Posterior cingulate gyrus (tissue), 11 donors: Measurements from ENCODE around the gene CALB2.
A peak's percentile ranks its signal among the peaks of the same experiment; 100 is the strongest.
"Not testable (repeated sequence)": the region's sequence is repeated elsewhere in the genome, so short reads cannot be mapped to it uniquely, and the experiment has no call there.

Experiments
- DNase-seq, 10 donors: peaks; one replicate each; pipeline versions ENCODE4 v3.0.0 to v3.0.0-alpha.2; 2020 to 2021; ENCODE audit warnings: mixed read lengths in 3 of 10
- intact Hi-C: fragments of 100-400 bp; cut with DNase I; formaldehyde crosslinking; loops from one replicate; pipeline ENCODE4 v1.15.1; 2023

The CALB2 gene

DNA sequence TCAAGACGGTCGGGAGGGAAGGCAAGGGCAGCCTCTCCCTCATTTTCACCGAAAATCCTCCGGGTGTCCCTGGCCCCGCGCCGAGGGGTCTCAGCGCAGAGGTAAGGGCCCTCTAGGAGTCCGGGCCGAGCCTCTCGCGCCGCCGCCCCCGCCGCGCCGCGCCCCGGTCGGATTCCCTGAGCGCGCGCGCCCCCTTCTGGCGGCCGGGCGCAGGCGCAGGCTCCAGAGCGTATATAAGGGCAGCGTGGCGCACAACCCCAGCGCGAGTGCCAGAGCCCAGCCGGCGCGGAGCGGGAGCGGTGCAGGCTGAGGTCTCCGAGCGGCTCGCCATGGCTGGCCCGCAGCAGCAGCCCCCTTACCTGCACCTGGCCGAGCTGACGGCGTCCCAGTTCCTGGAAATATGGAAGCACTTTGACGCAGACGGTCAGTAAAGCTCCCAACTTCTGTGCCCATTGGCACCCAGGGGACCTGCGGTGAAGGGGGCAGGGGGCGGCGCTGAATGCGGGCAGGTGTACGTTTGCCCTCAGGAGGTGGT lies at the start of gene CALB2:
Gene CALB2, plus strand, starts transcription at position 260 of the 535 bp plus-strand sequence. Its CDS starts 70 bp downstream, at position 330.
- peak in 8 of 10 donors; percentile 46 to 95 (median 66) for DNase-seq
- intact Hi-C loops: no loop called here

DNA sequence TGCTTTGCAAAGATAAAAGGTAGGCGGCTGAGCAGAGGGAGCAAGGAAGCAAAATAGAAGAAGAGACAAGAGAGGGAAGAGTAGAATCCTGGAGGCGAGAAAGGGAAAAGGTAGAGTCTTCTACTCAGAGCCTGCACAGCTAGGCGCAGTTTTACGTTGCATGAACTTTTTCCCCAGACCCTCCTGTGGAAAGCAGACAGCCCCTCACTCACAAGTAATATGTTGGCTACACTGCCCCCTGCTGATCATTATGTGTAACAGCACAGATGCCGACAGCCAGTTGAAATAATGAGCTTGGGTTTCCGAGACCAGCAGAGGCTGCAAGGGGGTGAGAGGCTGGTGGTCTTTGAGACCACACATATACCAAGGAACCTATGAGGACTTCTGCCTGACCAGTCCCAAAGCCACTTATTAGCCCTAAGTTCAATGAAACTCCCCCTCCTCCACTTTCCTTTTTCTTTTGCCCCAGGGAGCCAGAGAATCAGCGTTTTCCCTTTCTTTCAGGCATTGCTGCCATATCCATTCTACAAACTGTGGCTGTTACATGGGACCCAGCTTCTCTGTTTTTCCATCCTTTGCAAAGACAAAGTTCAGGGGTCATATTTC lies 46.9 kb upstream of the CALB2 start:
- DNase-seq: peak in 3 of 10 donors; percentile 22 to 26 (median 24)
- intact Hi-C loops: loop anchor here (5.0 kb wide), 1 partner anchor 94 kb away; no protein-coding TSS in a partner anchor

DNA sequence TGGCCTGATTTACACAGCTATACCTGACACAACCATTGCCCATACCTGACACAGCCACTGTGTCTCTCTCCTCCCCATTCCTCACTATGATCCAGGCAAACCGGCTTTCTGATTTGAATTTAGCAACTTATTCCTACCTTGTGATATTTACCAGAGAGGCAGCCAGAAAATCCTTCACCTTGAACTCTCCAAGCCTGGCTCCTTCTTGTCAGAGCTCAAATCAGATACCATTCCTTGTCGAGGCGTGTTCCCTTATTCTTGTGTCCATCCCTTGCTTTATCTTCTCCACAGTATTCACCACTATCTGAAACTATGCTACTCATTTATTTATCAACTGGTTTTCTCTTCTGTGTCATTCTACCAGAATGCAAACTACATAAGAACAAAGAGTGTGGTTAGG lies 44.9 kb upstream of the CALB2 start:
- intact Hi-C loops: loop anchor here (5.0 kb wide), 1 partner anchor 96 kb away; no protein-coding TSS in a partner anchor
- not testable (repeated sequence) for DNase-seq

DNA sequence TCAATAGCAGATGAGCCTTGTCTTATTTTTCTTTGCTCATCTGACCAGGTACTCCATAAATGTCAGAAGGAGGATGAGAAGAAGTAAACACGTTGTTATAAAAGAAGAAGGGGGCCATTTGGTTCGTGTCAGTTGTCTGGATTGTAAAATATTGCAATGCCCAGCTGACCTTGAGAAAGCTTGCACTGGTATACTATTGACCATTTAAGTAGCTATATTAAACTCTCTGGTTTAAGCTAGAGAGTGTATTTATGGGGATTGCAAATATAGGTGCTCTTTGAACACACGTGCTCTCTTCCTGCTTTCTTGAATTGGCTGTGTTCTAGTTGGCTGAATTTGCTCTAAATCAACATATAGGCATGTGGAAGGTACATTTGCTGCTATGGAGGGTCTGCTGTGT lies 43.3 kb upstream of the CALB2 start:
- no peak for DNase-seq
- intact Hi-C loops: no loop called here

GRCh38 chr16:71319999-71320398 lies 38.5 kb upstream of the CALB2 start:
- intact Hi-C loops: no loop called here
- no peak for DNase-seq

GRCh38 chr16:71327720-71328119 lies 30.8 kb upstream of the CALB2 start:
- no peak for DNase-seq
- intact Hi-C loops: no loop called here

GRCh38 chr16:71328151-71328550 lies 30.4 kb upstream of the CALB2 start:
- no peak for DNase-seq
- intact Hi-C loops: no loop called here

GRCh38 chr16:71337631-71338030 lies 20.9 kb upstream of the CALB2 start:
- no peak for DNase-seq
- intact Hi-C loops: no loop called here

GRCh38 chr16:71338193-71338592 lies 20.3 kb upstream of the CALB2 start:
- no peak for DNase-seq
- intact Hi-C loops: no loop called here

DNA sequence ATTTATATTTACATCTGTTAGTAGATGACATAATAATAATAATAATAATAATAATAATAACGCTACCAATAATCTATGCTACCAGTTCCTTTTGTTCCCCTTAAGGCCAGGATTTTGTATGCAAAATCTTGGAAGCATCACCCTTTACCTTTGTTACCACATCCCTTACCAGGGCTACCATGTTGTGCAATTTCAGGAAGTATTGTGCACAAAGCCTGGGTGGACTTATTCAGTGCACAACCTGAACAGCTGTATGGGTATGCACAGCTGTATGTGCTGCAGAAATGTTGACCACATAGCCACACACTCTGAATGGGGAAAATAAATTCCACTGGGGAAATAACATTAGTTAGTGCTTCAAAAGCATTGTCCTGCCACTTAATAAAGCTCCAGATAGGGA lies 19.9 kb upstream of the CALB2 start:
- intact Hi-C loops: no loop called here
- no peak for DNase-seq

- DNase-seq: no peak
- intact Hi-C loops: no loop called here
Observed at GRCh38 chr16:71339236-71340171, 19.0 kb upstream of the CALB2 start.

DNA sequence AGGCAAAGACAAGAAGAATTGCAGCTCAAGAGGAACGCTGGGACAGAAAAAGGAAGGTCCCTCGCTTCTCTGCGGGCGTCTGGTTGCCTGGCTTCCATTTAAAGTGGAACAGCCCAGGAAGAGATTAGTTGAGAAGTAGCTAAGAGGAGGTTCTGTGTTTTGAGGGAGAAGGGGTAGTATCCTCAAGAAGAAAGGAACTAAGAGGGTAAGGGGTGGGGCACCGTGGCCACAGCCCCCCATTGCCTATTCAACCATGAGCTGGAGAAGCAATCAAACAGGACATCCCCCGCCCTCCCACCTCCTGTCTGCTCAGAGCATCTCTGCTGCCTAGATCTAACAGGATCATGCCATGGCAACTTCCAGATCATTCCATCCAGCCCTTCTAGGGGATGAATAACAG lies 18.1 kb upstream of the CALB2 start:
- no peak for DNase-seq
- intact Hi-C loops: no loop called here

- no peak for DNase-seq
- intact Hi-C loops: no loop called here
Observed at GRCh38 chr16:71341881-71342280, 16.6 kb upstream of the CALB2 start.

DNA sequence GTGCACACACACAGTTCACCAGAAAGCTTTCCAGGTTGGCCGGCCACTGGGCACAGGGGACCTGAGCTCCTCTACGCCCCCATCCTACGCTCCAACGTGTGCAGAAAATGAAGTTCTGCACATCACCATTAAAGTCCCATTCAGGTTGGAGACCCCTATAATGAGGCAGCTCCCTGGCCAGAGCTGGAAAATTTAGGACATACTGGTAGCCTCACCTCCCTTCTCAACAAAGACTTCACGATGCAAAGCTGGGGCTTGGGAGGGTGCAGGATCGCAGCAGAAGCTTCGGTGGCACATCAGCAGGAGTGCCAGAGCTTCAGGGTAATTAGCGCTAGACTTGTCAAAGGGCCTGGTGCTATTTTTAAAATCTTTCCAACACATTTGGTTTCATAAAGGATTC lies 15.4 kb upstream of the CALB2 start:
- intact Hi-C loops: no loop called here
- no peak for DNase-seq

DNA sequence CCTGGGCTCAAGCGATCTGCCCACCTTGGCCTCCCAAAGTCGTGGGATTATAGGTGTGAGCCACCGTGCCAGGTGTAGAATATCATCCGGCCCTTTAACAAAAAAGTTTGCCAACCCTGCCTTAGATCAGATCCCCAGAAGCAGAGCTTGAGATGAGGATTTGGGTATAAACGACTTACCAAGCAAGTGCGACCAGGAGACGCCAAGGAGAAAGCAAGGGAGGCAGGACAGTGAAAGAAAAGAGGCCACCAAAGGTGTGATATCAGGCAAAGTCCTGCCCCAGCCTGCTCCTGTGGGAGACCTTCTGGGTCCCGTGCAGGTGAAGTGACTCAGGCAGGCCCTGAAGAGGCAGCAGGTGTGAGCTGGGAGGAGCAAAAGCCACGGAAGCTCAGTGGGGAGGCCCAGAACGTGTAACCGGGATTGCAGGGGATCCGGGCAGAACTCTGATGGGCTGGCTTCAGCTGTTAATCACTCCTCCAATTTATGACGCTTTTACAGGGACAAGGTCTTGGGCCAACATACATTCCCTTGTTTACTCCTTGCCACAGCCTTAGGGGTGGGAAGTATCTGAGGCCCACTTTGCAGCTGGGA lies 14.1 kb upstream of the CALB2 start:
- intact Hi-C loops: no loop called here
- DNase-seq: no peak

DNA sequence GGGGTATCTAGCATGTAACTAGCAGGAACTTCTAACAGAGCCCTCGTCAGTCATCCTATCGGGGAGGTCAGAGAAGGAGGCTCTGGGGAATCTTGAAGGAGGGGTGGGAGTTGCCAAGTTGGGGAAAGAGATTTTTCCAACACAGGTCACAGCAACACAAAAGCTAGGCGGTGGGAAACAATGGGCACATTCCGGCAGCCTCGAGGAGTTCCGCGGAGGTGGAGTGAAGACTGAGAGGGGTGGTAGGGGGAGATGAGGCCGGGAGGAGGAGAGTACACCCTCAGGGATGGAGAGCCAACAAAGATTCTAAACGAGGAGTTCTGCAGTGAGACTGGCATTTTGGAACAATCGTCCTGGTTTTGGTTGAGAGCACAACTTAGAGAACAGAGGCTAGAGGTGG lies 13.5 kb upstream of the CALB2 start:
- intact Hi-C loops: no loop called here
- DNase-seq: no peak

DNA sequence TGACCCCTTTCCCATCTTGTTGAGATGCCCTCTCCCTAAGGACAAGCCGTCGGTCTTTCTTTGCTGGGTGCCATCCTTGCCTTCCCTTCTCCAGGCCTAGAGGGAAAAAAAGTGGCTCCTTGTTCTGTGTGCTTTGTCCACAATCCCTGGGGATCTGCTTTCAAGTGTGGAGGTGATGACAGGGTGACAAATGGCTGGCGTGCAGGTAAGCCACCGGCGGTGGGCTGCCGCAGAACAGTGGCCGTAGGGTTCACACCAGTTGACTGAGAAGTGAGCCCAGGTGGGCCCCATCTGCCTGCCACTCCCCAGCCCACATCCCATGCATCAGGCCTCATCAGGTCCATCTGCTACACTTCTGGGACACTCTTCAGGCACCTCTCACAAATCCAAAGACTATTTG lies 11.4 kb upstream of the CALB2 start:
- intact Hi-C loops: no loop called here
- no peak for DNase-seq

- intact Hi-C loops: no loop called here
Observed at GRCh38 chr16:71348262-71349085, 10.0 kb upstream of the CALB2 start.

DNA sequence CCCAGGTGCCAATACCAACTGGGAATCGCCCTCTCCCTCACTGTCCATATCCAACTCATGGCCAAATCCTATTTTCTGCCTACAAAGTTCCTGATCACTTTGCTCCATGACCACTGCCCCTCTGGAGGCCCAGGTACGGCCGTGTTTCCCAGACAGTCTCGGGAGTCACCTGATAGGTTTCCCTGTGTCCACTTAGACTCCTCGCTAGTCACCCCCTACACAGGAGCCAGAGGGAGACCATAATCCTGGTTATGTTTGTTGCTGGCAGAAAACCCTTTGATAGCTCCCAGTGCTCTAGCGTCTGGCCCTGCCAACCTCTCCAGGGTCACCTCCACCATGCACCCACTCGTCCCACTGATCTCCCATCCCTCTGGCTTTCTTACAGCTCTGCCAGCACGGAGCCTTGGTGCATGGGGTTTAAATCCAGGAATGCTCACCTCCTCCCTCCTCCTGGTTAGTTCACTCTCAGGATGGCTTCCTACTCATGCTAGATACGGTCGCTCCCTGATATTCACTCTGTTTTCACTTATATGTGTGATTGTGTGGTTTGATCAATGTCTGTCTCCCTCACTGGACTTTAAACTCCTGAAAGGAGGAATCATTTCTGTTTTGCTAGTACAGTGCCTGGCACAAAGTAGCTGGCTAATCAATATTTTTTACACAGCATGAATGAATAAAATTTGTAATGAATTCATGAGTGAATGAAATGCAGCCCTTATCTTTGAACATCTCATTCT lies 7.5 kb upstream of the CALB2 start:
- intact Hi-C loops: no loop called here
- no peak for DNase-seq

More at GRCh38 chr16:71348262-71349085, 10.0 kb upstream of the CALB2 start:
- DNase-seq: no peak

GRCh38 chr16:71351558-71351901 lies 7.0 kb upstream of the CALB2 start:
- intact Hi-C loops: no loop called here
- DNase-seq: no peak
